Measurements from ENCODE around the gene SIRT3.
"Not testable (repeated sequence)": the region's sequence is repeated elsewhere in the genome, so short reads cannot be mapped to it uniquely, and the experiment has no call there.

SIRT3 gene

DNA sequence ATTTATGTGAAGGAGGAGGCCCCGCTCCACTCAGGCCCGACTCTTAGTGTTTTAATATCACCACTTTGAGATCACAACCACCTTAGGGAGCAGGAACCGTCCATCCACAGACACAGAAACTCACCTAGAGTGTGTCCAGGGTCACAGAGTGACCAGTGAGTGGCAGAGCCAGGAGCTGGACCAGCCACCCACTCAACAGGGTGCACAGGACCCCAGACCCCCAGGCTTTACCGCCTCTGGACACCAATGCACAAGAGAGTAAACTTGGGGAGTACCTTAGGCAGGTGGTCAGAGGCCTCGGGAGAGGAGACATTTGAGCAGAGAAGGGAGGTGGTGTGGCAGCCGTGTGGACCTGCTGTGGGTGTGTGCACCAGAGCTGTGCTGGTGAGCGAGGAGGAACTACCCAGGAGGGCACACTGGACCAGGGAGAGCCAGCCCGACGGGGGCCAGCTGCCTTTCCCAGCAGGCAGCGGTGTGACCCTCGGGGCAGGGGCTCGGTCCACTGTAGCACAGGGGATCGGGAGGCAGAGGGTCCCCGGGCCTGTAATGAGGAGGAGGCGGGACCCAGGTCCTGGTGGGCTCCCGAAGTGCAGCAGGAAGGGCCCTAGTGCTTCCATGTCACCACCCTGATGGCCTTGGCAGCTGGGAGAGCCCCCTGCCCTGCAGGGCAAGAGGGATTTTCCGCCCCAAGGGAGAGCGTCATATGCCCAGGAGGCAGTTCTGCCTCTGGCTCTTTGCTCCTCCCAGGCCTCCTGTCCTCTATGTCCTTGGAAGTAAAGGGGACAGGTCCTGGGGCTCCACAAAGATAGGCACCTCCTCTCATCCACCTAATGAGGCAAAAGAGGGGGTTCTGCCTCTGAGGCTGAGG is 34.5 kb upstream of the SIRT3 start:
- DNase-seq: no peak

DNA sequence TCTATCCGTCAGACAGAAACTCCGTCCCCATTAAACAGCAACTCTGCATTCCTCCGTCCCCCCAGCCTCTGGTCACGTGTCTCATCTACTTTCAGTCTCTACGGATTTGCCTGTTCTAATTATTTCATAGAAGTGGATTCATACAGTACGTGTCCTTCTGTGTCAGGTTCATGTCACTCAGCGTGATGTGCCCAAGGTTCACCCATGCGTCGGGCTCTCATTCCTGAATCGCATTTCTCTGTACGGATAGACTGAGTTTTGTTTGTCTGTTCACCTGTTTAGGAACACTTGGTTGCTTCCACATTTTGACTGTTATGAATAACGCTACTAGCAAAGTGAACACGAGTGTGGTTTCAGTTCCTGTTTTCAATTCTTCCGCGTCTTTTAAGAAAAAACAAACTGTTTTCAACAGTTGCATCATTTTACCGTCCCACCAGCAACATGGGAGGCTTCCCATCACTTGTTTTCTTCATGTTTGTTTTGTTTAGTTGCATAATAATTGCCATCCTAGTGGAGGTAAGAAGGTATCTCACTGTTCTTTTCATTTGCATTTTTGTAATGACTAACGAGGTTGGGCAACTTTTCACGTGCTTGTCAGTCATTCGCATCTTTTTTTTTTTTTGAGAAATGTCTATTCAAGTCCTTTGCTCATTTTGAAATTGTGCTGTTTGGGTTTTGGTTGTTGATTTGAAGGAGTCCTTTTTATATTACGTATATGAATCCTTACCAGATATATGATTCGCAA is 33.2 kb upstream of the SIRT3 start:
- DNase-seq: peak; percentile 35

- not testable (repeated sequence) for DNase-seq
These were observed 32.6 kb upstream of the SIRT3 start for GRCh38 chr11:268716-269145.

GRCh38 chr11:267491-267994 is 31.4 kb upstream of the SIRT3 start:
- peak; percentile 49 for DNase-seq

- DNase-seq: no peak
These were observed 30.7 kb upstream of the SIRT3 start for GRCh38 chr11:266676-267439.

- DNase-seq: no peak
These were observed 25.5 kb upstream of the SIRT3 start for GRCh38 chr11:261624-262023.

DNA sequence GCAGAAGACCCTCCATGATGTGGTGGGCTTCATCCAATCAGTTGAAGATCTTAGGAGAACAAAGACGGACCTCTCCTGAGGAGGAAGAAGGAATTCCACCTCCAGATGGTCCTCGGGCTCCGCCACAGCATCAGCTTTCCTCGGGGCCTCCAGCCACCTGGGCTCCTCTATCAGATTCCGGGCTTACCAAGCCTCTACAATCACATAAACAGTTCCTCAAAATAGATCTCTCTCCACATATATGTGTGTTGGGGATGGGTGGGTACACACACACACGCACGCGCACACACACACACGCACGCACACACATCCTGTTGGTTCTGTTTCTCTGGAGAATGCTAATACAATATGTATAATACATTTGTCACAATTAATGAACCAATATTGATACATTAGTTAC is 23.3 kb upstream of the SIRT3 start:
- DNase-seq: no peak

GRCh38 chr11:257766-258493 is 21.8 kb upstream of the SIRT3 start:
- no peak for DNase-seq

DNA sequence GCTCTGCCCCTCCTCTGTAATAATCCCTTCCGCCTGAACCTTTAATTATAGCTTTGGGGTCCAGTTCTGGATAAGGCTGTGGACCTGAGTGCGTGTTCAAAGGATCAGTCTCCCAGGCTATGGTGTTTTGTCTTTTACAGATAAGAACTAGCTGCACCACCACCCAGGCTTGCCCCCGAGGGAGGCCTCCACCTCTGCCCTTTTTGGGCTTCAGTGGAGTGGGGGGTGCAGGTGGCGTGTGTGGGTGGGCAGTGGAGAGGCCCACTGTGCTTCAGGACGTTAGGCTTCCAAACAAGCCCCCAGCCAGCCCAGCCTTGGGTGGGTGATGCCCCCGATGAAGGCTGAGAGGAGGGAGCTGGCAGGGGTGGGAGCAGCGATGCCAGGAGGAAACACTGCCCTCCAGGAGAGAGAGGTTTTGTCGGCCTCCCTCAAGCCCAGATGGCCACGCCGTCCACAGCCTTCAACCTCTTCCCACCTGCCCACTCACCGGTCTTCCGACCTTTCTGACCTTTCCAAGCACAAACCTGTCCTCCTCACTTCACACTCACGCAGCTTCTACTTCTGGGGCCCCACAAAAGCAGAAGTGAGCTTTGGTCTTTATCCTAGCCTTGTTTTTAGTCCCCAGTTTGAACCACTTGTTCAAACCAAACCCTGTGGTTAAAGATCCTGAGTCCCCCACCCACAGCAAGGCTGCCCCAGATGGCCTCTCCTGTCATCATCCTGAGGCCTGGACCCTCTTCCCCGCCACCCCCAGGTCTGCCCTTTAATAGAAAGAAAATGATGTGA is 21.0 kb upstream of the SIRT3 start:
- DNase-seq: no peak

- DNase-seq: no peak
These were observed 19.7 kb upstream of the SIRT3 start for GRCh38 chr11:255816-256215.

DNA sequence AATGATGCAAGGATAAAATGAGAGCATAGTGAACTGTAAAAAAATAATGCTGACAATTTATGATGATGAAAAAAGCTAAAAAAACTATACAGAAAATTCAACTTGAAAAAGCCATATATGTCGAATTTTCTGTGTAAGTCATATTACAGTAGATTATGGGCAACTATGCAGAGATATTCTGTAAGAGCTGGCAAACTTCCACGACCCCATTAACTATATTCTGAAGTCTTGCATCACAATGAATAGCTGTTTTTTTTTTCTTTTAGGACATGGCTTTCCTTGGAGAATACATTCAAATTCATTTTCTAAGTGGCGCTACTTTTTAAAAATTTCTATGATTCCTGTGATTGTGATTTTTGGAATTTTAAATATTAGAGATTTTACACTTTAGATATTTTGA is 19.0 kb upstream of the SIRT3 start:
- no peak for DNase-seq

- no peak for DNase-seq
These were observed 17.7 kb upstream of the SIRT3 start for GRCh38 chr11:253886-254270.

DNA sequence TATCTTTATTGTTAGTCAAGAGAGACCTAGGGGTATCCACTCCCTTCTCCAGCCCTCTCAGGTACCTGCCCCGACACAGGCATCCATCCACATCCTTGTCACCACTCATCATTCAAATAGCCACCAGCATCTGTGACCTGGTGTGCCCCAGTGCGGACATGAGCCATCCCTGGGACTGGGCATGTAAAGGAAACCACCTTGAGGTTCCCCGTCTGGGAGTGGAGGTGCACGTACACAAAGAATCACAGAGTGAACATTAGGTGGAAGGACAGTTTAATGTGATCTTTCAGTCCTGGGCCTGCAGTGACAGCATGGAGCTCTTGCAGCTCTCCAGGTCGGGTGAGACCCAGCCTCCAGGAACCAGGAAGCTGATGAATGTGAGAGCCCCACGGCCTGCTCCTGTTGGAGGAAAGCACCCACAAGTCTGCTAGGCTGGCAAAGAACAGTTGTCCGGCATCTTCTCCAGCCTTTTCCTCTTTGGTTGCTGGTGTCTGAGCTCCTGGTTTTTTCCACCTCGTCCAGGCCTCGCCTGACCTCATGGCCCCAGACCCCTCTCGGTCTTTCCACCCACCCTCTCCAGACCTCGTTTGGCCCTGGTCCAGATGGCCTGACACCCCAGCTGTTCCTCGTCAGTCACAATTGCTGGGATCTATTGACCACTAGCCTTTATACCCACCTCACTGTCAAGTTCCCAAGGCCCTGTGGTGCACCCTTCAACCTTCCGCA is 17.2 kb upstream of the SIRT3 start:
- DNase-seq: no peak

- DNase-seq: no peak
These were observed 16.5 kb upstream of the SIRT3 start for GRCh38 chr11:252666-253065.

DNA sequence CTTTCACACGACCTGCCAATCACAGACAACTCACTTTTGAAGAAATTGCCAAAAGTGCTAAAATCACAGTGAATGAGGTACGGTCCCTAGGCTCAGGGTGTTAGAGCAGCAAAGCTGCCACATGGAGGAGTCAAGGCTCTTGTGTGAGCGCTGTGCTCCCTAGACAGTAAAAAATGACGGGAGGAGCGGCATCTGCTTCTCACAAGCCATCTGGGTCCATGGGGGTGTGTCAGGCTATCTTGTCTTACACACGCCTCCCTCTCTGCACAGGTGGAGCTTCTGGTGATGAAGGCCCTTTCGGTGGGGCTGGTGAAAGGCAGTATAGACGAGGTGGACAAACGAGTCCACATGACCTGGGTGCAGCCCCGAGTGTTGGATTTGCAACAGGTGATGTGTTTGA is 15.4 kb upstream of the SIRT3 start:
- DNase-seq: no peak

DNA sequence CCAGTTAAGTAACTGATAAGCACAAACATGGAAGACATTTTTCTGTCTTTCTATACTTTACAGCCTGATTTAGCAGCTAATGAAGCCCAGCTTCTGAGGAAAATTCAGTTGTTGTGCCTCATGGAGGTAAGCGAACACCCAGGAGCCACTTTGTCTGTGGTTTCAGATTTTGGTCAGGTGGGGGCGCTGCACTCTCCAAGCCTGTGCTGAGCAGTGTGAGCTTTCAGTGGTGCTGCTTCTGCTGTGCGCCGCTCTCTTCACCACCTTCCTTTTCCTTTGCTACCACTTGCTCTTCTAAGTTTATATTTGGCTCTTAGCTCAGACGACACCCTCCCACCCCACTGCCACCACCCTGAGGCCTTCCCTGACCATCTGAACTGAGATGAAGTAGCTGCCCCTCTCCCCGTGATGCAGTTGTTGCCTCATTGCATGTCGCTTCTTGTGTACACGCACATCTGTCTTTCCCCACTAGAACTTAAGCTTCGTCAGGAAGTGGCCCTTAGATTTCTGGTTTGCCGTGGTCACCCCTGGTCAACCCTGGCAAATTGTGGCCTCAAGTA is 14.7 kb upstream of the SIRT3 start:
- peak; percentile 78 for DNase-seq

DNA sequence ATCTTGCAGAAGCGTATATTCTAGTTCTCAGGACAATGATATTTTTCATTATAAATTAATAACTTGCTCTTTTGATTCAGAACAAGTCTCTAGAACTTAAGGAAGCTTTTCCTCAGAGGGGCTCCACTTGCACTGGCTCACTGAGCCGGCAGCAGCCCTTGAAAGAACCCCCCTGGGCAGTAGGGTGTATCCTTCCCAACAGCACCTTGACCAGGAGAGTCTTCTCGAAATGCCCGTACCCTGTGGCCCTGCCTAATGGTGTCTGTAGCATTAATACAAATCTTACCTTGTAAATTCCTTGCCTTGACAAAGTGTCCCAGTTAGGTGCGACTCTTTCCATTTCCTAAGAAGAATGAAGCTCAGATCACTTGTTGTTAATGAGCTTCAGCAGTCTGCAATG is 14.1 kb upstream of the SIRT3 start:
- no peak for DNase-seq

- DNase-seq: no peak
These were observed 12.9 kb upstream of the SIRT3 start for GRCh38 chr11:249062-249461.

GRCh38 chr11:244376-244775 is 8.2 kb upstream of the SIRT3 start:
- no peak for DNase-seq

DNA sequence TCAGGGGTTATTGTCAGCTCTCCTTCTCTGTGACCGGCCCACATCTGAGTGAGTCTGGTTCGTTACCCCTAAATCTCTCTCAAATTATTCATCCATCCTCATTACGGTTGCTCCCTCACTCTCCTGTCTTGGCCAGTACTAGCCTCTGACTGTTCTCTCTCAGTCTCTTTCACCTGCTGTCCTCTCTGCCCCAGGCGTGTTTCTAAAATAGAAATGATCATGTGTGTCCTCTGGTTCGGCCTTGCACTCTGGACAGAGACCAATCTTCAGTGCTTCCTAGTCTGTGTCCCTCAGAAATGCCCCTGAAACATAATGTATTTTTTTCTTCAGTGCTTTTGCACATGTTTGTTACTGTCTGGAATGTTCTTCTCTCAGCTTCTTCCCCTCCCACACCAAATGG is 5.5 kb upstream of the SIRT3 start:
- DNase-seq: no peak

DNA sequence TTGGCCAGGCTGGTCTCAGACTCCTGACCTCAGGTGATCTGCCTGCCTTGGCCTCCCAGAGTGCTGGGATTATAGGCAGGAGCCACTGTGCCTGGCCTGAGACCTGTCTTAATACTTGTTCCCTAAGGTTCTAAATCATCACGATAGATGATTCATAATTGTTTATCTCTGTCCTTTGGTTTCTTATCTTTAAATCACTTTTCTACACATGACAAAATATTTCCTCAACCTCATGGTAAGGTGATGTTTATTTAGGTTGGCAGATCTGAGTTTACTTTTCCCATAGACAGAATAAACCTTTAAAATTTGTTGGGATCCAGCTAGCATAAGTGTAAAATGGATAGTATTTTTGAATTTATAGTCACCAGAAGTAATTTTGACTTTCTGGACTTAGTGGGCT is 4.2 kb upstream of the SIRT3 start:
- no peak for DNase-seq

All from effector CD4-positive, alpha-beta T cell (primary cell).